Neuronal stem cell (in vitro differentiated cells): Measurements from ENCODE around the gene NLGN1. TPM values are rescaled to one million over a fixed set of nuclear protein-coding genes. Genes with fewer than 3 reads are reported as not detected.

Source experiments
- DNase-seq: peaks from one replicate; pipeline ENCODE4 v3.0.0-alpha.2; 2013; ENCODE audit warnings: low spot score
- H2AFZ ChIP-seq: one replicate; pipeline ENCODE4 v1.6.1; 2013; ENCODE audit warnings: mild to moderate bottlenecking, low read length, inconsistent platforms
- H2AK5ac ChIP-seq: 2 replicates; pipeline ENCODE4 v1.6.1; 2013; ENCODE audit warnings: low read depth, mild to moderate bottlenecking, inconsistent platforms, low read length, moderate library complexity, mixed read lengths
- H2BK120ac ChIP-seq: 2 replicates; pipeline ENCODE4 v1.6.1; 2013; ENCODE audit warnings: low read depth, mild to moderate bottlenecking, inconsistent platforms, low read length, moderate library complexity, mixed read lengths
- H2BK12ac ChIP-seq: one replicate; pipeline ENCODE4 v1.6.1; 2013; ENCODE audit warnings: low read length, inconsistent platforms
- H2BK15ac ChIP-seq: 2 replicates; pipeline ENCODE4 v1.6.1; 2013; ENCODE audit warnings: mild to moderate bottlenecking, low read length, inconsistent platforms, mixed read lengths
- H2BK5ac ChIP-seq: one replicate; pipeline ENCODE4 v1.6.1; 2013; ENCODE audit warnings: inconsistent platforms, mild to moderate bottlenecking, low read length, moderate library complexity
- H3K14ac ChIP-seq: one replicate; pipeline ENCODE4 v1.6.1; 2013; ENCODE audit warnings: low read length, inconsistent platforms
- H3K18ac ChIP-seq: 2 replicates; pipeline ENCODE4 v1.6.1; 2013; ENCODE audit warnings: low read length, inconsistent platforms
- H3K23ac ChIP-seq: 2 replicates; pipeline ENCODE4 v1.6.1; 2013; ENCODE audit warnings: low read depth, mild to moderate bottlenecking, mixed read lengths, low read length, inconsistent platforms; ENCODE audit not compliant: poor library complexity
- H3K27ac ChIP-seq: replicated peaks from 3 replicates; pipeline ENCODE4 v1.5.1; 2013; ENCODE audit warnings: low read length, inconsistent platforms
- H3K27me3 ChIP-seq, 3 experiments: 2 replicates each; pipeline ENCODE4 v1.6.1; 2013; ENCODE audit warnings: low read length in 3 of 3, mild to moderate bottlenecking in 2 of 3, inconsistent platforms in 1 of 3, low read depth in 1 of 3, mixed read lengths in 1 of 3, moderate library complexity in 1 of 3; ENCODE audit not compliant: control insufficient read depth in 3 of 3, insufficient read depth in 3 of 3
- H3K36me3 ChIP-seq, 2 donors: replicated peaks in 1 of 2; 2 replicates each; pipeline ENCODE4 v1.6.1; 2013; ENCODE audit warnings: low read length in 2 of 2; ENCODE audit not compliant: control insufficient read depth in 2 of 2, insufficient read depth in 2 of 2
- H3K4ac ChIP-seq: 2 replicates; pipeline ENCODE4 v1.6.1; 2013; ENCODE audit warnings: inconsistent platforms, mild to moderate bottlenecking, low read length, moderate library complexity
- H3K4me1 ChIP-seq, 2 donors: 1 replicate in 1 of 2; 2 replicates in 1 of 2; pipeline ENCODE4 v1.6.1; 2013; ENCODE audit warnings: low read length in 2 of 2, low read depth in 1 of 2; ENCODE audit not compliant: control insufficient read depth in 2 of 2, insufficient read depth in 1 of 2
- H3K4me2 ChIP-seq: one replicate; pipeline ENCODE4 v1.6.1; 2013; ENCODE audit warnings: mild to moderate bottlenecking, low read length, inconsistent platforms; ENCODE audit not compliant: insufficient read depth, poor library complexity, severe bottlenecking
- H3K4me3 ChIP-seq, 2 donors: 2 replicates each; pipeline ENCODE4 v1.5.1; 2013; ENCODE audit warnings: low read length in 2 of 2, mild to moderate bottlenecking in 2 of 2, inconsistent platforms in 1 of 2, moderate library complexity in 1 of 2
- H3K79me1 ChIP-seq: one replicate; pipeline ENCODE4 v1.6.1; 2013; ENCODE audit warnings: low read depth, mild to moderate bottlenecking, inconsistent platforms, low read length, moderate library complexity
- H3K9ac ChIP-seq: one replicate; pipeline ENCODE4 v1.6.1; 2013; ENCODE audit warnings: mild to moderate bottlenecking, low read depth, low read length, inconsistent platforms; ENCODE audit not compliant: poor library complexity
- H3K9me3 ChIP-seq, 2 donors: replicated peaks in 1 of 2; 2 replicates each; pipeline versions ENCODE3 to v1.6.1; 2013; ENCODE audit warnings: low read length in 2 of 2, mild to moderate bottlenecking in 2 of 2, inconsistent platforms in 1 of 2, low read depth in 1 of 2, mixed read lengths in 1 of 2, moderate library complexity in 1 of 2; ENCODE audit not compliant: control insufficient read depth in 2 of 2, insufficient read depth in 1 of 2
- H4K8ac ChIP-seq: one replicate; pipeline ENCODE4 v1.6.1; 2013; ENCODE audit warnings: low read depth, mild to moderate bottlenecking, inconsistent platforms, low read length, moderate library complexity
- H4K91ac ChIP-seq: one replicate; pipeline ENCODE4 v1.6.1; 2013; ENCODE audit warnings: low read length, low read depth, mild to moderate bottlenecking, inconsistent platforms; ENCODE audit not compliant: poor library complexity
- WGBS, 2 donors: extraction: QIAGEN DNeasy Blood & Tissue Kit; methylation state at CpG; one replicate each; pipeline ENCODE4 v1.1.7; 2013; ENCODE audit warnings: missing lambda C conversion rate in 2 of 2, mixed read lengths in 1 of 2; ENCODE audit not compliant: insufficient read length in 2 of 2, insufficient replicate concordance in 1 of 2; ENCODE audit errors: extremely low coverage in 2 of 2; 5-methylcytosine and 5-hydroxymethylcytosine counted together
- small RNA-seq: library from polyadenylated mRNA; stranded (forward); fragments of <200 nt; extraction: miRNeasy Mini kit (QIAGEN cat#:217004); gene quantifications from one replicate; pipeline ENCODE3, GENCODE V24; 2013; ENCODE audit not compliant: insufficient read depth

Gene NLGN1

GRCh38 chr3:174334111-174334510 is 936.6 kb downstream of the NLGN1 start:
- Histone ChIP-seq H3K9me3 (no peaks in the 10 kb centered on the region), H4K8ac (no peak overlapping the region), H3K79me1 (no peaks in the 10 kb centered on the region), H4K91ac (no peak overlapping the region), H3K4me1 (no peaks in the 10 kb centered on the region), H3K14ac (no peak overlapping the region), H3K4me2 (no peak overlapping the region), H3K4me3 (no peak overlapping the region), H3K23ac (no peak overlapping the region), H3K27me3 (no peaks in the 10 kb centered on the region), H2BK12ac (no peak overlapping the region), H2AFZ (no peak overlapping the region), H3K18ac (no peak overlapping the region), H3K27ac (no peak overlapping the region), H2AK5ac (no peak overlapping the region), H2BK15ac (no peak overlapping the region), H2BK120ac (no peak overlapping the region), H3K36me3 (no peaks in the 10 kb centered on the region), H2BK5ac (no peak overlapping the region), H3K9ac (no peak overlapping the region), H3K4ac (no peak overlapping the region)
- no peak for DNase-seq
- no CpG with 5 or more reads among the region's 3 CpGs for WGBS, 2 donors

GRCh38 chr3:174335324-174335723 is 937.8 kb downstream of the NLGN1 start:
- no CpG with 5 or more reads among the region's 1 CpG for WGBS, 2 donors
- no peak overlapping the region for H4K91ac ChIP-seq
- no peaks in the 10 kb centered on the region for H3K79me1 ChIP-seq
- no peak overlapping the region for H2BK120ac ChIP-seq
- H3K36me3 ChIP-seq: no peaks in the 10 kb centered on the region
- no peak overlapping the region for H2BK12ac ChIP-seq
- no peak overlapping the region for H3K4me3 ChIP-seq
- H3K4me2 ChIP-seq: no peak overlapping the region
- DNase-seq: no peak
- no peak overlapping the region for H3K18ac ChIP-seq
- no peak overlapping the region for H3K4ac ChIP-seq
- H3K14ac ChIP-seq: no peak overlapping the region
- no peak overlapping the region for H2BK5ac ChIP-seq
- H2AK5ac ChIP-seq: no peak overlapping the region
- H3K27ac ChIP-seq: no peak overlapping the region
- H2BK15ac ChIP-seq: no peak overlapping the region
- no peak overlapping the region for H2AFZ ChIP-seq
- H3K27me3 ChIP-seq: no peaks in the 10 kb centered on the region
- H3K9ac ChIP-seq: no peak overlapping the region
- no peak overlapping the region for H4K8ac ChIP-seq
- no peak overlapping the region for H3K23ac ChIP-seq
- H3K4me1 ChIP-seq: no peaks in the 10 kb centered on the region
- no peaks in the 10 kb centered on the region for H3K9me3 ChIP-seq

GRCh38 chr3:174335910-174336309 is 938.4 kb downstream of the NLGN1 start:
- Histone ChIP-seq H3K18ac (no peak overlapping the region), H2AFZ (no peak overlapping the region), H4K8ac (no peak overlapping the region), H3K23ac (no peak overlapping the region), H4K91ac (no peak overlapping the region), H2BK15ac (no peak overlapping the region), H3K4me1 (no peaks in the 10 kb centered on the region), H3K27me3 (no peaks in the 10 kb centered on the region), H3K27ac (no peak overlapping the region), H2BK12ac (no peak overlapping the region), H2BK120ac (no peak overlapping the region), H3K79me1 (no peaks in the 10 kb centered on the region), H3K4me3 (no peak overlapping the region), H3K9ac (no peak overlapping the region), H3K4ac (no peak overlapping the region), H3K36me3 (no peaks in the 10 kb centered on the region), H3K14ac (no peak overlapping the region), H3K9me3 (no peaks in the 10 kb centered on the region), H3K4me2 (no peak overlapping the region), H2AK5ac (no peak overlapping the region), H2BK5ac (no peak overlapping the region)
- no peak for DNase-seq

Small RNA genes within 50 kb of the gene (small RNA-seq; reads per million reads assigned to genes)
- gene RN7SKP234: not detected
